GM19328 (cell line): ENCODE measurements around the gene DGKK.
"Not testable (repeated sequence)": the region's sequence is repeated elsewhere in the genome, so short reads cannot be mapped to it uniquely, and the experiment has no call there.

ENCODE experiments used
- ATAC-seq: cut with Tn5 transposase; IDR thresholded peaks from one replicate; pipeline ENCODE4 v1.9.1; 2021; ENCODE audit warnings: mild to moderate bottlenecking, moderate library complexity; ENCODE audit not compliant: unreplicated experiment

DGKK gene

DNA sequence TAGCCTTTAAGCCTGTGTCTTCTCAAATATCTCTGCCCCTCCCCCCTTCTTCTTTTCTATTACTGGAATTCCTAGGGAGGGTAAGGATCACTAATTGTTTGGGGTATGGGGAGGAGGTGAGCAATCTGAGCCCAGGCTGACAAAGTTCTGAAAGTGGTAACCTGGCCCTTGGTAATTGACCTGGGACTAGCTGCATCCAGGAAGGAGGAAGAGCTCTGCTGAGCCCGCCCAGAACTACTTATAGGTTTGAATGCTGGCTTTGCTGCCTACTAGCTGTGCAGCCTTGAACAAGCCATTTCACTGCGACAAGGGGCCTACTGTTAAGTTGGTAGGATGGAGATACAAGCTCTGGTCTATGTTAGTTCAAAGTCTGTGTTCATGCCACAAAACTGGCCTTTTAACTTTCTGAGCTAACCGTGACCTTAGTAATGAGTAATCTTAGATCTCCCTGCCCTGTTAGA is 37.8 kb downstream of the DGKK start:
- no peak for ATAC-seq

DNA sequence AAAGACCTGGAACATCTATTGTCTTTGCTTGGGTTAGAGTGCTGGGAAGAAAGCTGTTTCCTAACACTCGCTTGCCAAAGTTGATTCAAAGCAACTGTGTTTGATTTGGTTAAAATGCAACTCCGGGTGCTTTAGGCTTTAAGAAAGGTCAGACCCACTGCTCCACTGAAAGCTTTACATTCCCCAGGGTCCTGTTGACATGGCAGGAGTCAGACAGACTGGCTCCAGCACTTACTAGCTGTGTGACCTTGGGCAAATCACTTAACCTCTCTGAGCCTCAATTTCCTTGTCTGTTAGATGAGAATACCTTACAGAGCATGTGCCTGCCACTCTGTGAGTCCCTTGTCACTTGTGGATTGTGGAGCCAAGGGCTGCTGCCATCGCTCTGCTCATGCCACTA is 39.0 kb downstream of the DGKK start:
- no peak for ATAC-seq

DNA sequence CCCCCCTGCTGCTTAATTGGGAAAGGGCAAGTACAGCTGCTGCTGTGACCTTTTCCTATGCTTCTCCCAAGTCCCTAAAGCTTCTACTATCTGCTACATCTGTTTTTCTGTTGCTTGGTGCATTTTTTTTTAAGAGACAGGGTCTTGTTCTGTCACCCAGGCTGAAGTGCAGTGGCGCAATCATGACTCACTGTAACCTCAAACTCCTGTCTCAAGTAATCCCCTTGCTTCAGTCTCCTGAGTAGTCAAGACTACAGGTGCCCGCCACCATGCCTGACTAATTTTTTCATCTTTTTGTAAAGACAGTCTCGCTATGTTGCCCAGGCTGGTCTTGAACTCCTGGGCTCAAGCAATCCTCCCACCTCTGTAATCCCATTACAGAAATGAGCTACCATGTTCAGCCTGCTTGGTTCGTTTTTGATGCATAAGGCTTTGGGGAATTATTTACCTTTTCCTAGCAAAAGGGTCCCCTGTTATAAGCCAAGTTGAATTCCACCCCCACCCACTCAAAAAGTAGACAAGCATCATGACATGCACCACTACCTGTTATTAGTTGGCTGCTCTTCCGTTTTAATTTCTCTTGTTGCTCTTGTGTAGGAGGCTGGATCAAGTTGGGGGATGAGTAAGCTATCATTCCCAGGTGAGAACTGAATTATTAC is 39.6 kb downstream of the DGKK start:
- ATAC-seq: no peak

DNA sequence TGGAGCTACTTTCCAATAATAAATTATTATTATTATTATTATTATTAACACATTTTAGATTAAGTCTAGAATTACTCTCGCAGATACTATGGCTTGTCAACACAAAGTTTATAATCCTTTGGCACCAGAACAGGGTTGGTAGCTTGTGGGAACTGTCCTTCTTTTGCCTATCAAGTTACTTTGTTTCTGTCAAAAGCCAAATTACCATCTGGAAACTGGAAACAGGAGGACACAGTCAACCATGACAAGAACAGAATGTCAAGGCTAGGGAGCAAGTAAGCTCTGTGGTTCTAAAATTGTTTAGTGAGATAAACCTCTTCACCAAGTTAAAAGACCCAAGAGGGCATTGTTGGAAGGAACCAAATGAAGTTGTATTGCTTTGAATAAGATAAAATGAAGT is 42.5 kb downstream of the DGKK start:
- no peak for ATAC-seq

DNA sequence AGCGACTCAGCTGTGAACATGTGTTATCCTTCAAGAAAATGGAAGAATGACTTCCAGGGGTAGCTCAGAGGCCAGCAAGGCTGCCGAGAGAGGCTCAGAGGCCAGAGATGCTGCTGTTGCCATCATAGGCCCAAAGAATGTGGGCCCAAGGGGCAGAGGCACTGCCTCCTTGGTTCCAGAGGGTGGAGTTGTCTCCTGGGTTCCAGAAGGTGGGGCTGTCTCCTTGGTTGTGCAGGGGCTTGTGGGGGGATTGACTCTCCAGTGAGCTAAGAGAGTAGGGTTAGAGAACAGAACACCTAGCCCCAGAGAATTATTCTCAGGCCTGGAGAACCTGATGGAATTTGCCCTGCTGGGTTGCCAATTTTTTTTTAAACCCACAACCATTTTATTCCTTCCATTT is 62.6 kb downstream of the DGKK start:
- ATAC-seq: no peak

DNA sequence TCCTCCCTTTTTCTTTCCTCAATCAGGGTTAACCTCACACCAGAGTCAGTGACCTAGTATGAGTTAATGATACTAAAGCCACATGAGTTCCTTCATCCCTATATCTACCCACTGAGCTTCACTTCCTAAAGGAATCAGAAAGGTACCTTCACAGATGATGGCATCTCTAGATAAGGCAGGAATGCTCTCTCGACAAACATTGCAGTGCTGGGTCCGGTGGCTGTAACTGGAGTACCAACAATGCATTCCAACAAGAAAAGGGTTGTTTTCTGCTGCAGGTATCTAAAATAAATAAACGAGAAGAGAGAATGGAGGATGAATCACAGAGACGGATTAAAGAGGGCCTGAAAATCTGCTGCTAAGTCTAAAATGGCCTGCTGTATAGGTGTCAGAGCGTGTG is 66.7 kb downstream of the DGKK start:
- no peak for ATAC-seq

DNA sequence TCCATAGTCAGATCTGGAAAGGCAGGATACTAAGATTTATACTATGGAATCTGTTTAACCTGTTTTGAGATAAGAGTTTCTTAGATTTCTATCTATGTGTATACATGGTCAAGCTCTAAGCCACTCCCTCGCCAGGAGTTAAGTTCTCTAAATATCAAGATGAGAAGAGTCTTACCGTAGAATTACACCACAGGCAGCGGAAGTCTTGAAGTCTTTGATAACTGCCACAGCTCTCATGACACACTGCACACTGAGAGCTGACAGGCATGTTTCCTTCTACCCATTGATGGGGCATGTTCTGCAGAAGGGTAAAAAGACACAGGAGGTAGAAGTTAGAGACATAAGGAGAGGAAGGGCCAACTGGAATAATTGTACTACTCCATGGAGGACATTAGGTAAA is 67.7 kb downstream of the DGKK start:
- ATAC-seq: no peak

DNA sequence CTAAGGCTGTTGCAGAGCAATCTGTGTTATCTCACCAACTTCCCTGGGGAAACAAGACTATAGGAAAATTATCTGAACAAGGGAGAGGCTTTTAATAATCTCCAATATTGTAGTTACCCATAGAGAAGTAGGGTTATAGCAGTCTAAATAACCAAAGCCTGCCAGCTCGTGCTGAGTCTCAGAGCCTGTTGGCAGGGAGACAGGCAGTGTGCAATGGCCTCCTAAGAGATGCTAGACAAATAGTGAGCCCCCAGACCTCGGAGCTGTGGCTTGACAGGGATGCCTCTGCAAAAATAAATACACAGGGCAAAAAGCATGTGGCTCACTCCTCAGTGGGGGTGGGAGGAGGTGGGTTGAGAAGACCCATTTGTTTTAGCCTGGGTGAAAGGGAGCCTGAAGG is 76.7 kb downstream of the DGKK start:
- no peak for ATAC-seq

DNA sequence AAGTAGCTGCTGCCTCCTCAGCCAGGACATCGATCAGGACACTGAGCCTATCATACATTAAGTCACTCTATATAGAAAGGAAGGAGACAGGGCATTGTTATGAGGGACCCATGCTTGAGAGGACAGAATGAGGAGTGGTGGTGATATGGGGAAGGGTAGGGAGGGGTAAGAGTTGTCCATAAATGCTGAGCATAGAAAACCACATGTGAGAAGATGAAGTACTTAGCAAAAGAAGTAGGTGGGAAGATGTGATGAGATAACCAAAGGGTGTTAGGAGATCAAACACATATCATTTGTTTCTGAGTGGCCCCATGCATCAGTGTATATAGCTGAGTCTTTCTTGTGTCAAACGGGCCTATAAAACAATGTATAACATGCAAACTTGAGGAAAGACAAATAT is 84.1 kb downstream of the DGKK start:
- no peak for ATAC-seq

DNA sequence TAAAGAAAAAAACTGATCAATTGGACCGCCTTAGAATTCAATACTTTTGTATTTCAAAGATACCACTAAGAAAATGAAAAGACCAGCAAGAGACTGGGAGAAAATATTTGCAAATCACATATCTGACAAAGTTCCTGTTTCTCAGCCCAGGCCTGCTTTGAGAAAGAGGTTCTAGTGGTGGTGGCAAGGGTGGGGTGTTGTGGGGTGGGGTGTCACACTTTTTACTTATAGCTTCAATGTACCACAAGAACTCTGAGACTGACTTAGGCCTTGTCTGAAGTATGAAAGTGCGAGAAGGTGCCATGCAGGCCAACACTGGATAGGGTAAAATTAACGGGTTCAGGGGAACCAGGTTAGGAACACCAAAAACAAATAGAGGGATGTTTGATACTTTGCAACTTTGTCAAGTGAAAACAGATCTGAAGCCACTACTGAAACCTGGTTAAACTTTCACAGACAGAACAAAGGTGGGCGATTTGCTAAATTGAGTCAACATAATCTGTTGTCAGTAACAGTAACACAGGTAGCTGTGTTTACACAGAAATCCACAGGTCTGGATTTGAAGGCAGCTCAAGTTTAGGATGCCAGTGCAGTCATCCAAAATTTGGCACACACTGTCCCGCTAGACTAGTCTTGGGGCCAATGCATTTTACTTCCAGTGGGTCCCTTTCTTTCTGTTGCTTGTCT is 88.8 kb downstream of the DGKK start:
- ATAC-seq: no peak

DNA sequence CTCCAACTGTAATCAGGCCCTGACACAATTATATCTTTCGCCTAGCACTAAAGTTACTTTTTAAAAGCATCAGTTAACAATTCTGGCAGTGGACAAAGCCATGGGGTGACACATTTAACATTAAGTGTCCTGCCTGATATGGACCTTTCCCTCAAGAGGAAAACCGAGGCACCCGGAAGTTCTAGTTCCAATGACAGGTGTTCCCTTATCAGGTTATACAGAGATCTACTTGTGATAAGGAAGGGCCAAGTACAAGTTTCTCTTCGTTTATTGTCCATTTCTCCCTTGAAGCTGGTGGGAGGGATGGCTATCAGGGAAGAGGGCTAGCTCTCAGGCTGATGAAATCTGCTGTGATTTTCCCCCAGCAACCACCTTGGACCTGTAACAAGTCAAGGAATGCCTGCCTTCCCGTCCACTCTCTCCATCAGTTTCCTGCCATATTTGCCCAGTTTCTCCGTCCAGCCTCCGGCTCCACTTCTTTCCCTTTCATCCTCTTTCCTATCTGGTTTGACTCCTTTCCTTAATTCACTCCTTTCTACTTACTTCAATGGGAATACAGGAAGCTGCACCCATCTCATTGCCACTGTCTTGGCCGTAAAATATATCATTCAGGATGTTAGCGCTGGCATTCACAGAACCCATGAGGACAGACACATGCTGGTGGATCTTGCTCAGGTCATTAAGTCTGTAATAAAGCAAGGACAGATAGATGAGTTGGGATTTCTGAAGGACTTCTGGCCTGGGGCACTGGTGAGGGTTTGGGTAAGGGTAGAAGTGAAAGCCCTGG is 95.0 kb downstream of the DGKK start:
- ATAC-seq: no peak

DNA sequence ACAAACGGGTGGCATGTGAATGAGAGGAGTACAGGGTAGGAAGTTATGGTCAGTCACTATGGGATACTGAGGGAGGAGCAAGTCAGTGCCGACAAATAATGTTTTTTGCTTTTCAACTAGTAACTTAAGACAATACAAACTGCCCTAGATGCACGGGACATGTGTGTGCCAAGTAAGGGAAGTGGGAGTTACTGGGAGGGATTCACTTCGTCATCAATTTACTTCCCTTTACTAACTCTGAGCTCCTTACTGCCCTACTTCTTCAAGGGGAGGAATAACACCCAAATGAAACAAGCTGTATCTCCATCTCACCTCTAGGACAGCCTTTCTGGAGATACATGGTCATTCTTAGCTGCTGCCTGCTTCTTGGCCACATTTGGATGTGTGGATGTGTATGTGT is 97.7 kb downstream of the DGKK start:
- no peak for ATAC-seq

DNA sequence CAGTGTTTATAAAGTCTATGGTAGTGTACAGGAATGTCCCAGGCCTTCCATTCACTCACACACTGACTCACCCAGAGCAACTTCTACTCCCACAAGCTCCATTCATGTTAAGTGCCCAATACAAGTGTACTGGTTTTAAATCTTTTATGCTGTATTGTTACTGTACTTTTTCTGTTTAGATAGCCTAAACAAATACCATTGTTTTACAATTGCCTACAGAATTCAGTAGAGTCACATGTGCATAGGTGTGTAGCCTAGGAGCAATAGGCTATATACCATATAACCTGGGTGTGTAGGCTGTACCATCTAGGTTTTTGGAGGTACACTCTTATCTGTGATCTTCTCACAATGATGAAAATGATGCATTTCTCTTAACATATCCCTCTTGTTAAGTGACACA is 126.7 kb downstream of the DGKK start:
- ATAC-seq: no peak

DNA sequence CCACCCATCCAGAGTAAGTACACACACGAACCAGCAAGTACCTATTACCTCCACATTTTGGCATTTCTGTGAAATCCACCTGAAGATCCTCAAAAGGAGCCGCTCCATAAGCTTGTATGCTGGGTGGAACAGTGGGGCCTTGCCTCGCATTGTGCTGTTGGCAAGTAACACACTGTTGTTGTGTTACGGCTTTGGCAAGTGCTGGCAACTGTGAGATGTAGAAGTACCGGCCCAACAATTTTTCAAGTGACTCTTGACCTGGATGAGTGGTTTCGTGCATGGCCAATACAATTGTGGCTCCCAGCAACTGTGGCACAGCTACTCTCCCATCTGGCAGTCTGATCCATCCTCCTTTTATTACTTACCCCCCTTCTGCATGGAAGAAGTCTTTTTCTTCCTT is 137.3 kb downstream of the DGKK start:
- ATAC-seq: no peak

DNA sequence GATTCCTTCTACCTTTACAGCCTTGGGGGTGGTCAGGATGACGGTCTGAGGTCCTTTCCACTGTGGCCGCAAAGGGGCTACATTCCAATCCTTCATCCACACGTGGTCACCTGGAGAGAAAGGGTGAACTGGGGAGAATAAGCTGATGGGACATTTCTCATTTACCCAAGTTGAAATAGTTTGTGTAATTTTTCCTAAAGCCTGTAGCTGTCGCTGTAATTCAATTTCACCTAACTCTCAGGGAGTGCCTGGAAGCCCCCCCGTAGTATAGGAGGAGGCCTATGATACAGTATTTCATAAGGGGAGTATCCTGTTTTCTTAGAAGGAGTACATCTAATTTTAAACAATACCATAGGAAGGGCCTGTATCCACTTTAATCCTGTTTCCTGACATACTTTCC is 138.0 kb downstream of the DGKK start:
- not testable (repeated sequence) for ATAC-seq

DNA sequence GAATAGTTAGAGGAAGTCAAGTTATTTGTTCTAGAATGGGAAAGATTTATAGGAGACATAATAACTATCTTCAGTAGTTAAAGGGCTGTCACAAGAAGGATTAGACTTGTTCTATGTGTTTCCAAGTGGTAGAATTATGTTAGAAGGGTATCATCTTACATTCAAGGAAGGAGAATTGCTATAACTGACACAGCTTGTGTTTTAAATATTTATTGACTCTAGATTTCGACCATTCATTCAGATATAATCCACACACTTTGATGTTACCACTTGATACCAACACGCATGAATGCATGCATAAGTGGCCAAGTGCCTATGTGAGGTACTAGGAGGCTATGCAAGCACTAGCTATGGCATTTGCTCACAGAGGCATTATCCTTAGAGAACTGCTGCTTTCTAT is 143.4 kb downstream of the DGKK start:
- ATAC-seq: no peak
